Epidermal melanocyte (primary cell): ENCODE data around the gene METTL25.
A peak's percentile ranks its signal among the peaks of the same experiment; 100 is the strongest.
"Not testable (repeated sequence)": the region's sequence is repeated elsewhere in the genome, so short reads cannot be mapped to it uniquely, and the experiment has no call there.

Source experiments
- DNase-seq: peaks from one replicate; pipeline ENCODE4 v3.0.0; 2011; ENCODE audit warnings: low spot score; ENCODE audit not compliant: insufficient read length

The METTL25 gene

GRCh38 chr12:82358200-82359114 lies at the start of gene METTL25, which contains the start of gene CCDC59:
METTL25 (plus strand) TSS chr12:82358529; CDS start chr12:82358566, 37 bp downstream.
CCDC59 (minus strand) TSS chr12:82358387; CDS start chr12:82358376, 11 bp downstream.
- DNase-seq, result peak; percentile 70

GRCh38 chr12:82314406-82314892 lies 43.9 kb upstream of the METTL25 start:
- DNase-seq, result no peak

- DNase-seq, result no peak
Observed at GRCh38 chr12:82319276-82319675, 39.1 kb upstream of the METTL25 start.

- no peak for DNase-seq
Observed at GRCh38 chr12:82325540-82326336, 32.6 kb upstream of the METTL25 start.

DNA sequence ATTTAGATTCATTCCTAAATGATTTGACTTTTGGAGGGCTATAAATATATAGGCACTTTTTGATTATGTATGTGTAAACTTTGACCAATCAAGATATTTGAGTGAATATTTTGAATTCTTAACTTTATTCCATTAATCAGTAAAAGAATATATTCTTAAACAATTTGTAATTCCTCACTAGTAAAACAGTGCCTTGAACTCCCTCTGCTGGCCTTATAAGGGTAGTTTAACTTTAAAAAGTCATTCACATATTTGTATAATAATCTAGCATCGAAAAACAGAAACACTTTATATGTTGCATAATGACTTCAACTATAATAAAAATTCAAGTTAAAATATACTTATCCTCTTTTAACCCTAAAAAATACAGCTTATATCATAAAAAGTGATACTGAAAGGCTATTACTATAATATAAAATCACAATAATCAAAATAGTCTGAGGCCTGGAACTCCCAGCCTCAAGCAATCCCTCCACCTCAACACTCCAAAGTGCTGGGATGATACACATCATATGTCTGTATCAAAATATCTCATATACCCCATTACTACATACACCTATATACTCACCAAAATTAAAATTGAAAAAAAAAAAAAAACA lies 31.3 kb upstream of the METTL25 start:
- no peak for DNase-seq

DNA sequence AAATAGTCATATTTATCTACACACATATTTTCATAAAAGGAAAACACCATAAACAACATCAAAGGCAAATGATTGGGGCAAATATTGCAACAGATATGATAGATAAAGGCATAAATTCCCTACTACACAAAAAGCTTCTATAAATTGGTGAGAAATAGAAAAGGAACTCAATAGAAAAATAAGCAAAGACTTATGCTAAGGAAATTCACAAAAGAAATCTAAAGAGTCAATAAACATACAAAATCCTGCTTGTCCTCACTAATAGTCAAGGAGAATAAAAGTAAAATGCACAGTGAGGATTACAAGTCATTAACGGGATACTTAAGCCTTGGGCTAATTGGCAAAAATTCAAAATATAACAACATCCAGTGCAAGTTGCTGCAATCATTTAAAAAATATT lies 30.5 kb upstream of the METTL25 start:
- no peak for DNase-seq

GRCh38 chr12:82329508-82329907 lies 28.8 kb upstream of the METTL25 start:
- DNase-seq, result no peak

GRCh38 chr12:82350161-82350560 lies 8.2 kb upstream of the METTL25 start:
- DNase-seq, result no peak

DNA sequence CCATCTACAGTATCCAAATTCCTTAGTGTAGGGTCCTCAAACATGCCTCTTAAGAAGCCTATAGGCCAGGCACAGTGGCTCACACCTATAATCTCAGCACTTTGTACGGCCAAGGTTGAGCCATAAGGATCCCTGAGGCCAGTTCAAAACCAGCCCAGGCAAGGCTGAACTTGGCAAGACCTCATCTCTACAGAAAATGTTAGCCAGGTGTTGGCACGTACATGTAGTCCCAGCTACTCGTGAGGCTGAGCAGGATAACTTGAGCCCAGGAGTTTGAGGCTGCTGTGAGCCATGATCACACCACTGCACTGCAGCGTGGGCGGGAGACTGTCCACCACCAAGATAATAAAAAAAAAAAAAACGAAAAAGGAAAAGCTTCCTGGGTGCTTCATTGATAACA lies 6.9 kb upstream of the METTL25 start:
- DNase-seq, result no peak

DNA sequence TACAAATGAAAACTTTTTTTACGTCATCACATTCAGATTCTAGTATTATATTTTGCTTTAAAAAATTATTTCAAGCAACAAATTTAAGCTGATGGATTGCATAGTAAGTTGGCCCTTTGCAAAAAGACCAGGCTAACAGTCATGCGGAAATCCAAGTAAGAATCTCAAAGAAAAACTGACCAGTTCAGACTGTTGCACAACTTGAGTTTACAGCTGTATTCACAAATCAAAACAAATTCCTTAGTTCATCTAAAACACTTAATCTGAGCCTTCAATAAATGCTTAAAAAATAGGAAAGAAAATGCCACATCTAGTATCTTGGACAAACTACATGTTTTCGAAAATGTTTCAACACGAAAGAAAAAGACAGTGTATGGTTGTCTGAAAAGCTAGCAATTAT lies 989 bp upstream of the METTL25 start:
- no peak for DNase-seq

DNA sequence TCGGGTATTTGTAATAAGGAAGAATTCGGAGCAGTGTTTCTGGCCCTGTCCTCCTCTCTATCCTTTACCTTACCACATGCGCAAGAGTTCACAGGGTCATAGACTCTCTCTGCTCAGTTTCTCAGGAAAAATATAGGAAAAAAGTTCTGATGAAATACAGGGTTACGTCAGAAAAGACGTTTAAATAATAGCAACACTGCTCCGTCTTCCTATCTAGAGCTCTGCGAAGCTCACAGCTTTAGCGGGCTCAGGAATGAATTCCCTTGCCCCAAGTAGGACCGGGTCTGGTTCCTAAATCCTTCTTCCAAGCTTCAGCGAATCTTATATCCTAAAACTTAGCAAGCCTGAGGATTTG lies 507 bp upstream of the METTL25 start:
- DNase-seq, result no peak

GRCh38 chr12:82359115-82359478 lies 768 bp downstream of the METTL25 start:
- DNase-seq, result no peak

DNA sequence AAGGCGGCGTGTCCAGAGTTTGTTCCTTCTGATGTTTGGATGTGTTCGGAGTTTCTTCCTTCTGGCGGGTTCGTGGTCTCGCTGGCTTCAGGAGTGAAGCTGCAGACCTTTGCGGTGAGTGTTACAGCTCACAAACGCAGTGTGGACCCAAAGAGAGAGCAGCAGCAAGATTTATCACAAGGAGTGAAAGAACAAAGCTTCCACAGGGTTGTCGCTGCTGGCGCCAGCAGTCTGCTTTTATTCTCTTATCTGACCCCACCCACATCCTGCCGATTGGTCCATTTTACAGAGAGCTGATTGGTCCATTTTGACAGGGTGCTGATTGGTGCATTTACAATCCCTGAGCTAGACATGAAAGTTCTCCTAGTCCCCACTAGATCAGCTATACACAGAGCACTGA lies 2.5 kb downstream of the METTL25 start:
- DNase-seq, result not testable (repeated sequence)

GRCh38 chr12:82361461-82361915 lies 3.2 kb downstream of the METTL25 start:
- DNase-seq, result no peak

DNA sequence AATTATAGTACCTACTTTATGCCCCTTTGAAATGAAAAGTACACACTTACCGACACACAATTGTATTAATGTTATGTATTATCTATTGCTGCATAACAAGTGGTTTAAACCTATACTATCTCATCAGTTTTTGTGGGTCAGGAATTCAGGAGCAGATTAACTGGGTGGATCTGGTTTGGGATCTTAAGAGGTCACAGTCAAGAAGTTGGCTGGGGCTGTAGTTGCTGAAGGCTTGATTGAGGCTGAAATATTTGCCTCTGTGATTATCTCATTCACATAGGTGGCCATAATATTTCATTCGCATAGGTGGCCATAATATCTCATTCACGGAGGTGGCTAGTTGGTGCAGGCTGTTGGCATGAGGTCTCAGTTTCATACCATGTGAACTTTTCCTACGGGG lies 5.7 kb downstream of the METTL25 start:
- no peak for DNase-seq

GRCh38 chr12:82366197-82366596 lies 7.9 kb downstream of the METTL25 start:
- DNase-seq, result no peak

- DNase-seq, result no peak
Observed at GRCh38 chr12:82375201-82375600, 16.9 kb downstream of the METTL25 start.

DNA sequence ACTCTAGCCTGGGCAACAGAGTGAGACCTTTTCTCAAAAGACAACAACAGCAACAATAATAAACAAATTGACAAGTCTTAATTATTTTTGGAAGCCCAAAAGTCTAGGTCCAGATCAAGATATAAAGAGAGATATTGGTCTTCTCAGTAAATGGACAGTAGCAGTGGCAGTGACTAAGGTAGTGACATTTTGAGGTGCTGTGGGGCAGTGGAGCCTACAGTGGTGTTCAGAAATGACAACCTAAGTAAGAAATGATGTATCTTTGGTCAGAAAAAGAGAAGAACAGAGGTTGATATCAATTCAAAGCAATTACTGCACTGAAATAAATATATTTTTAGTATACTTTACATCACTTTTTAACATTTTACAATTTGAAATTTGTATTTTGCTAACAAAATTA lies 20.7 kb downstream of the METTL25 start:
- DNase-seq, result no peak

GRCh38 chr12:82383930-82384552 lies 25.7 kb downstream of the METTL25 start:
- no peak for DNase-seq

GRCh38 chr12:82398879-82399278 lies 40.5 kb downstream of the METTL25 start:
- DNase-seq, result no peak

DNA sequence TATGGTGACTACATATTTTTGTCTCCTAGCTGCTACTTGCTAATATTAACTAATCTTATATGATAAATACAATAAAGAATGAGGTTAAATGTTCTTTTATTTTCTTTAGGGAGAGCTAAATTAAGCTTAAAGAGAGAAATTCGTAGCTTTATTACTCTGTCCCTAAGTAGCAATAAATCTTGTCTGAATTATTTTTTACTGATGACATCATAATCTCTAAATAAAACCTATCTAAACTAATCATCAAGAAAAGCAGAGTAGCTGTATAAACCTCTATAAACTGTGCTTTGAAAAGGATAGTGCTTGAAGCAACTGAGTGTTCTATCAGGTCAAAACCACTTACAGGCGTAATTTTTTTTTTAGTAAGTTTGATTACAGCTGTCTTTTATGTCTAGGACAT lies 42.5 kb downstream of the METTL25 start:
- no peak for DNase-seq
